Retinal pigment epithelial cell (primary cell): ENCODE measurements around the gene NUDT19.
"Not testable (repeated sequence)": the region's sequence is repeated elsewhere in the genome, so short reads cannot be mapped to it uniquely, and the experiment has no call there.

Source experiments
- DNase-seq: peaks from one replicate; pipeline ENCODE4 v3.0.0-alpha.2; 2010; ENCODE audit warnings: low read depth
- H3K4me3 ChIP-seq: 2 replicates; pipeline ENCODE4 v1.5.1; 2011; ENCODE audit warnings: mild to moderate bottlenecking, low read length, control low read depth, moderate library complexity
- CTCF ChIP-seq: conservative IDR thresholded peaks from 2 replicates; pipeline ENCODE4 v1.5.1; 2011; ENCODE audit warnings: low read depth, low read length, control low read depth, inconsistent platforms

NUDT19 gene

GRCh38 chr19:32702010-32702409, 10.4 kb downstream of the NUDT19 start:
- H3K4me3 ChIP-seq, result no peak overlapping the region
- no peak for TF ChIP-seq CTCF
- no peak for DNase-seq

- not testable (repeated sequence) for DNase-seq, H3K4me3 ChIP-seq
These were observed 12.4 kb downstream of the NUDT19 start for GRCh38 chr19:32704006-32704405.

- H3K4me3 ChIP-seq, result no peak overlapping the region
- TF ChIP-seq CTCF, result no peak
- DNase-seq, result no peak
These were observed 16.8 kb downstream of the NUDT19 start for GRCh38 chr19:32708457-32708856.

- TF ChIP-seq CTCF, result no peak
- DNase-seq, result no peak
- H3K4me3 ChIP-seq, result no peak overlapping the region
These were observed 17.4 kb downstream of the NUDT19 start for GRCh38 chr19:32709032-32709431.

GRCh38 chr19:32711747-32712146, 20.1 kb downstream of the NUDT19 start:
- H3K4me3 ChIP-seq, result no peak overlapping the region
- no peak for TF ChIP-seq CTCF
- no peak for DNase-seq

GRCh38 chr19:32716203-32716602, 24.6 kb downstream of the NUDT19 start:
- not testable (repeated sequence) for H3K4me3 ChIP-seq, DNase-seq

GRCh38 chr19:32717496-32717895, 25.9 kb downstream of the NUDT19 start:
- TF ChIP-seq CTCF, result no peak
- no peak for DNase-seq

GRCh38 chr19:32718286-32718685, 26.7 kb downstream of the NUDT19 start:
- DNase-seq, result no peak
- no peak overlapping the region for H3K4me3 ChIP-seq
- TF ChIP-seq CTCF, result no peak

More at GRCh38 chr19:32717496-32717895, 25.9 kb downstream of the NUDT19 start:
- no peak overlapping the region for H3K4me3 ChIP-seq
